NB4 (cell line): ENCODE results near the gene AGAP1.

Experiments
- MAX ChIP-seq: IDR thresholded peaks from 2 replicates; pipeline ENCODE4 v1.6.1; 2011; ENCODE audit warnings: low read depth, low read length
- MYC ChIP-seq: IDR thresholded peaks from 2 replicates; pipeline ENCODE4 v1.6.1; 2011; ENCODE audit warnings: low read depth, low read length
- POLR2A ChIP-seq: IDR thresholded peaks from 2 replicates; pipeline ENCODE4 v1.6.1; 2011; ENCODE audit warnings: mild to moderate bottlenecking; ENCODE audit not compliant: insufficient read length; ENCODE audit errors: extremely low read depth
- TF ChIP-seq, protein P1 (sequence below): IDR thresholded peaks from one replicate; pipeline ENCODE4 v1.5.1; 2012; ENCODE audit warnings: low read depth, low read length

DNA sequence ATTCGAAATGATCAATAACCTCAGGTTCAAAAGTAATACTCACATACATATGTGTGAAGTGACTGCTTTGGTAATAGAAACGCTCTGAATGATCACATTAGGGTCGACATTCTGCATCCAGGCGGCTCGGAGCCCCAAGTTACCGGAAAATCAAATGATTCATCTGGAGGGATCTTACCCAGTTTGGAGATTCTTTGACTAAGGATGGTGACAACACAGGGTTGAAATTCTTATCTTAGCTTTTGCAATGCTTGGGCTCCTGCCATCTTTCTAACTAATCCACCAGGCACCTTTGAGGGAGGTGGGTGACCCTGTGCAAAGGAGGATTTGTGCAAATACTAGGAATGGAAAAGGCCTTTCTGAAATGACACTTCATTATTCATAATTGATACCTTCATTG lies 663.5 kb downstream of the AGAP1 start:
- TF ChIP-seq, protein P1, sequence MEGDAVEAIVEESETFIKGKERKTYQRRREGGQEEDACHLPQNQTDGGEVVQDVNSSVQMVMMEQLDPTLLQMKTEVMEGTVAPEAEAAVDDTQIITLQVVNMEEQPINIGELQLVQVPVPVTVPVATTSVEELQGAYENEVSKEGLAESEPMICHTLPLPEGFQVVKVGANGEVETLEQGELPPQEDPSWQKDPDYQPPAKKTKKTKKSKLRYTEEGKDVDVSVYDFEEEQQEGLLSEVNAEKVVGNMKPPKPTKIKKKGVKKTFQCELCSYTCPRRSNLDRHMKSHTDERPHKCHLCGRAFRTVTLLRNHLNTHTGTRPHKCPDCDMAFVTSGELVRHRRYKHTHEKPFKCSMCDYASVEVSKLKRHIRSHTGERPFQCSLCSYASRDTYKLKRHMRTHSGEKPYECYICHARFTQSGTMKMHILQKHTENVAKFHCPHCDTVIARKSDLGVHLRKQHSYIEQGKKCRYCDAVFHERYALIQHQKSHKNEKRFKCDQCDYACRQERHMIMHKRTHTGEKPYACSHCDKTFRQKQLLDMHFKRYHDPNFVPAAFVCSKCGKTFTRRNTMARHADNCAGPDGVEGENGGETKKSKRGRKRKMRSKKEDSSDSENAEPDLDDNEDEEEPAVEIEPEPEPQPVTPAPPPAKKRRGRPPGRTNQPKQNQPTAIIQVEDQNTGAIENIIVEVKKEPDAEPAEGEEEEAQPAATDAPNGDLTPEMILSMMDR, result no peak
- TF ChIP-seq POLR2A, result no peak
- no peak for TF ChIP-seq MAX
- TF ChIP-seq MYC, result no peak
